ENCODE measurements around the gene SSR3. TPM values are rescaled to one million over a fixed set of nuclear protein-coding genes. Genes with fewer than 3 reads are reported as not detected.
A peak's percentile ranks its signal among the peaks of the same experiment; 100 is the strongest.

Gene SSR3
- total and polyA plus RNA-seq, 2 of the 13 experiments (the other 11 are each of a cell fraction or from before 2014, with no cell fraction given) = 229 to 325 TPM

- TF ChIP-seq, protein P1, sequence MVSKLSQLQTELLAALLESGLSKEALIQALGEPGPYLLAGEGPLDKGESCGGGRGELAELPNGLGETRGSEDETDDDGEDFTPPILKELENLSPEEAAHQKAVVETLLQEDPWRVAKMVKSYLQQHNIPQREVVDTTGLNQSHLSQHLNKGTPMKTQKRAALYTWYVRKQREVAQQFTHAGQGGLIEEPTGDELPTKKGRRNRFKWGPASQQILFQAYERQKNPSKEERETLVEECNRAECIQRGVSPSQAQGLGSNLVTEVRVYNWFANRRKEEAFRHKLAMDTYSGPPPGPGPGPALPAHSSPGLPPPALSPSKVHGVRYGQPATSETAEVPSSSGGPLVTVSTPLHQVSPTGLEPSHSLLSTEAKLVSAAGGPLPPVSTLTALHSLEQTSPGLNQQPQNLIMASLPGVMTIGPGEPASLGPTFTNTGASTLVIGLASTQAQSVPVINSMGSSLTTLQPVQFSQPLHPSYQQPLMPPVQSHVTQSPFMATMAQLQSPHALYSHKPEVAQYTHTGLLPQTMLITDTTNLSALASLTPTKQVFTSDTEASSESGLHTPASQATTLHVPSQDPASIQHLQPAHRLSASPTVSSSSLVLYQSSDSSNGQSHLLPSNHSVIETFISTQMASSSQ (IDR thresholded peaks at IDR 0.05; ENCODE audit: low read depth) = 0 out of 2 replicates have a peak, but pooled peaks have one; percentile 22
- TF ChIP-seq, protein P1 (CRISPR knock-in tag; IDR thresholded peaks at IDR 0.05; ENCODE audit: borderline replicate concordance) = 0 out of 2 replicates have a peak, but pooled peaks have one; percentile 33
- TF ChIP-seq, protein P2, sequence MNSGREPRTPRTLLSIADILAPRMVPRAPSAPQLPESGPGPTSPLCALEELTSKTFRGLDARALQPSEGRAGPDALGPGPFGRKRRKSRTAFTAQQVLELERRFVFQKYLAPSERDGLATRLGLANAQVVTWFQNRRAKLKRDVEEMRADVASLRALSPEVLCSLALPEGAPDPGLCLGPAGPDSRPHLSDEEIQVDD (CRISPR knock-in tag; IDR thresholded peaks at IDR 0.05; ENCODE audit: borderline replicate concordance) = peak; percentile 71; the same call in 1 of the 2 replicates
- TF ChIP-seq RBM39 (IDR thresholded peaks at IDR 0.05; ENCODE audit: low read depth, low read length, poor library complexity, severe bottlenecking) (no peak), ONECUT2 (CRISPR knock-in tag; IDR thresholded peaks at IDR 0.05) (no peak), ZBTB4 (CRISPR knock-in tag; IDR thresholded peaks at IDR 0.05; ENCODE audit: borderline replicate concordance) (peak; percentile 25; the same call in 1 of the 2 replicates), ZNF549 (CRISPR knock-in tag; IDR thresholded peaks at IDR 0.05) (no peak), FOXC1 (CRISPR knock-in tag; IDR thresholded peaks at IDR 0.05; ENCODE audit: borderline replicate concordance) (0 out of 2 replicates have a peak, but pooled peaks have one; percentile 22), ZNF530 (CRISPR knock-in tag; IDR thresholded peaks at IDR 0.05; ENCODE audit: low read depth) (no peak), CREM (IDR thresholded peaks at IDR 0.05) (peak; percentile 89), CREM (CRISPR knock-in tag; IDR thresholded peaks at IDR 0.05) (no peak), ZEB1 (IDR thresholded peaks at IDR 0.05; ENCODE audit: insufficient replicate concordance, low read depth) (no peak), ZBTB34 (CRISPR knock-in tag; IDR thresholded peaks at IDR 0.05) (0 out of 2 replicates have a peak, but pooled peaks have one; percentile 62), ZIK1 (CRISPR knock-in tag; IDR thresholded peaks at IDR 0.05; ENCODE audit: borderline replicate concordance, low read depth) (0 out of 2 replicates have a peak, but pooled peaks have one; percentile 23), REXO4 (CRISPR knock-in tag; IDR thresholded peaks at IDR 0.05; ENCODE audit: borderline replicate concordance) (no peak)
- TF ChIP-seq, protein P3, sequence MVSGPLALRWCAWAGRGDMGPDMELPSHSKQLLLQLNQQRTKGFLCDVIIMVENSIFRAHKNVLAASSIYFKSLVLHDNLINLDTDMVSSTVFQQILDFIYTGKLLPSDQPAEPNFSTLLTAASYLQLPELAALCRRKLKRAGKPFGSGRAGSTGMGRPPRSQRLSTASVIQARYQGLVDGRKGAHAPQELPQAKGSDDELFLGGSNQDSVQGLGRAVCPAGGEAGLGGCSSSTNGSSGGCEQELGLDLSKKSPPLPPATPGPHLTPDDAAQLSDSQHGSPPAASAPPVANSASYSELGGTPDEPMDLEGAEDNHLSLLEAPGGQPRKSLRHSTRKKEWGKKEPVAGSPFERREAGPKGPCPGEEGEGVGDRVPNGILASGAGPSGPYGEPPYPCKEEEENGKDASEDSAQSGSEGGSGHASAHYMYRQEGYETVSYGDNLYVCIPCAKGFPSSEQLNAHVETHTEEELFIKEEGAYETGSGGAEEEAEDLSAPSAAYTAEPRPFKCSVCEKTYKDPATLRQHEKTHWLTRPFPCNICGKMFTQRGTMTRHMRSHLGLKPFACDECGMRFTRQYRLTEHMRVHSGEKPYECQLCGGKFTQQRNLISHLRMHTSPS (CRISPR knock-in tag; IDR thresholded peaks at IDR 0.05; ENCODE audit: low read depth) = no peak
Measured at GRCh38 chr3:156554842-156555687, at the start of gene SSR3 (continued).
